ENCODE data around the gene PIP5K1C. TPM values are rescaled to one million over a fixed set of nuclear protein-coding genes. Genes with fewer than 3 reads are reported as not detected.

PIP5K1C gene
- total RNA-seq, 1 donor from 2014 or later: 43.6 TPM

DNA sequence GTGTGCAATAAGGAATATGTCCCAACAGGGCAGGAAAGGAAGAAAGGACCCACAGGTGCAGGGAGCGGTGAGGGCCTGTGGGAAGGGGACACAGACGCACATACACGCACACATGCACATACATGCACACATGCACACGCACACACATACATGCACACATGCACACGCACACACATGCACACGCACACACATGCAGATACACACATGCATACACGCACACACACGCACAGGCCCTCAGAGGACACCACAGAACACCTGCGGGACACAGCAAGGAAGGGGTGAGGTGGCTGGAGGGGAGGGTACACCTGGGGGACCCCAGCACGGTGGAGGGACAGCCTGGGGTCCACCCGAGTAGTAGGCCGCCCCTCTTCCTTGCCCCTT is 12.9 kb downstream of the PIP5K1C start:
- H3K4me1 ChIP-seq: peaks cover 29% of the 10 kb centered on the region
- peak in 1 of 2 donors; percentile 15 for ATAC-seq
- H3K36me3 ChIP-seq: peaks cover 6% of the 10 kb centered on the region
- intact Hi-C loops (cut with DNase I): no loop called here
- no peak for DNase-seq
- H3K27me3 ChIP-seq (ENCODE audit: low read depth): no peaks in the 10 kb centered on the region
- peaks cover 7% of the 10 kb centered on the region for H3K9me3 ChIP-seq
- TF ChIP-seq, protein P1, sequence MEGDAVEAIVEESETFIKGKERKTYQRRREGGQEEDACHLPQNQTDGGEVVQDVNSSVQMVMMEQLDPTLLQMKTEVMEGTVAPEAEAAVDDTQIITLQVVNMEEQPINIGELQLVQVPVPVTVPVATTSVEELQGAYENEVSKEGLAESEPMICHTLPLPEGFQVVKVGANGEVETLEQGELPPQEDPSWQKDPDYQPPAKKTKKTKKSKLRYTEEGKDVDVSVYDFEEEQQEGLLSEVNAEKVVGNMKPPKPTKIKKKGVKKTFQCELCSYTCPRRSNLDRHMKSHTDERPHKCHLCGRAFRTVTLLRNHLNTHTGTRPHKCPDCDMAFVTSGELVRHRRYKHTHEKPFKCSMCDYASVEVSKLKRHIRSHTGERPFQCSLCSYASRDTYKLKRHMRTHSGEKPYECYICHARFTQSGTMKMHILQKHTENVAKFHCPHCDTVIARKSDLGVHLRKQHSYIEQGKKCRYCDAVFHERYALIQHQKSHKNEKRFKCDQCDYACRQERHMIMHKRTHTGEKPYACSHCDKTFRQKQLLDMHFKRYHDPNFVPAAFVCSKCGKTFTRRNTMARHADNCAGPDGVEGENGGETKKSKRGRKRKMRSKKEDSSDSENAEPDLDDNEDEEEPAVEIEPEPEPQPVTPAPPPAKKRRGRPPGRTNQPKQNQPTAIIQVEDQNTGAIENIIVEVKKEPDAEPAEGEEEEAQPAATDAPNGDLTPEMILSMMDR (IDR thresholded peaks at IDR 0.05): no peak
- no peak overlapping the region for H3K27ac ChIP-seq
- H3K4me3 ChIP-seq: peak overlapping the region; percentile 33

DNA sequence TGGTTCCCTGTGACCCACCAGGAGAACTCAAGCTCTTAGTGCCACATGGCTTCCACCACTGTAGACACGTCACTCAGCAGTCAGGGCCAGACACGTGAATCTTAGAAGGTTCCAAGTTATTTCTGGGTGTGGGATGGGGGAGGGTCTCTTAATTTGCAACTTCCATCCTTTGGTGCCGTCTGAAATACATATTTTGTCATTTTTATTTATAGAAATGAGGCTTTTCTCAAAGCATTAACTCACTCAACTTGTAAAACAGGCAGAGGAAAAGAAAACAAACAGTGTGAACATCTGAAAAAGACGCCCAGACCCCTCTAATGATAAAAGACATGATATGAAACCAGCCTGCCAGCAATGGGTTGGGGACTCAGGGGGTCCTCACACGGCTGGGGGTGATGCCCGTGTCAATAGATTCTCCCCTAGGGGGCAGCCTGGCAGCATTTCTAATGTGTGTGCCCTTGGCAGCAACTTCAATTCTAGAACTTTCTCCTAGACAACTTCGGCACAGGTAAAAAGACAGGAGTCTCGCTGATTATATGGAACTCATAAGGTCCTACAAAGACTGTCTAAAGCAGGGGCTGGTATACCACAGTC is 15.4 kb downstream of the PIP5K1C start:
- Histone ChIP-seq H3K27me3 (ENCODE audit: low read depth) (no peaks in the 10 kb centered on the region), H3K27ac (no peak overlapping the region), H3K9me3 (peaks cover 7% of the 10 kb centered on the region), H3K36me3 (peaks cover 6% of the 10 kb centered on the region), H3K4me1 (peaks cover 22% of the 10 kb centered on the region), H3K4me3 (no peak overlapping the region)
- TF ChIP-seq, protein P1 (IDR thresholded peaks at IDR 0.05): no peak
- DNase-seq (no peak), ATAC-seq (no peak)
- intact Hi-C loops (cut with DNase I): no loop called here

DNA sequence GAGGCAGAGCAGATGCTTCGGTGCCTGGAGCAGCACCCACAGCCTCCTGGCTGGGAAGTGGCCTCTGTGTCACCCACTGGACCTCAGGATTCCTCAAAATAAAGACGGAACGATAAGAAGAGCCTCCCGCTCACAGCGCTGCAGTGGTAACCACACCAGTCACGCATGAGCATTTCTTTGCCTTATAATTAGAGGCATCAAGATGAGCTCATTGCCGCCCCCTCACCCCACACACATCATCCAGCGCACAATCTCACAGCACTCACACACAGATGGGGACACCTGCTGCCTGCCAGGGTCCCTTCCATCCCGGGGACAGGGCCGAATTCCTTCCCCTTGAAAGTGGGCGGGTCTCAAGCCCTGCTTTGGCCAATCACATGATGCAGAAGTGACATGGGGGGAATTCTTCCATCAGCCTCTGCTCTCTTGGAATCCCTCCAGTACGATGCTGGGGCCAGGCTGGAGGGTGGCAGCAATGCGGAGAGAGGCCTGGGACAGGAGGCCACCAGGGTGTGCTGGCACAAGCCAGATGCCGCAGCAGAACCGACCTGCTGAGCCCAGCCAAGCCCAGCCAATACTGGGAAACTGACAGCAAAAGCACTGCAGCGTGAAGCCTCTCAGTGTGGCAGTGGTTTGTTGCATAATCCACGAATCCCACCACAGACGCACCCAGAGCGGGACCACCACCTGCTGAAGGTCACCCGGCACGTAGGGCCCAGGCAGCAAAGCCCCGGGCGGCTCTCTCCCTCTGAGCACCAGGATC is 16.0 kb downstream of the PIP5K1C start:
- ATAC-seq (no peak), DNase-seq (no peak)
- H3K9me3 ChIP-seq: peaks cover 7% of the 10 kb centered on the region
- H3K27ac ChIP-seq: no peak overlapping the region
- intact Hi-C loops (cut with DNase I): no loop called here
- peaks cover 12% of the 10 kb centered on the region for H3K36me3 ChIP-seq
- TF ChIP-seq, protein P1 (IDR thresholded peaks at IDR 0.05): no peak
- peaks cover 22% of the 10 kb centered on the region for H3K4me1 ChIP-seq
- no peak overlapping the region for H3K4me3 ChIP-seq
- no peaks in the 10 kb centered on the region for H3K27me3 ChIP-seq (ENCODE audit: low read depth)

DNA sequence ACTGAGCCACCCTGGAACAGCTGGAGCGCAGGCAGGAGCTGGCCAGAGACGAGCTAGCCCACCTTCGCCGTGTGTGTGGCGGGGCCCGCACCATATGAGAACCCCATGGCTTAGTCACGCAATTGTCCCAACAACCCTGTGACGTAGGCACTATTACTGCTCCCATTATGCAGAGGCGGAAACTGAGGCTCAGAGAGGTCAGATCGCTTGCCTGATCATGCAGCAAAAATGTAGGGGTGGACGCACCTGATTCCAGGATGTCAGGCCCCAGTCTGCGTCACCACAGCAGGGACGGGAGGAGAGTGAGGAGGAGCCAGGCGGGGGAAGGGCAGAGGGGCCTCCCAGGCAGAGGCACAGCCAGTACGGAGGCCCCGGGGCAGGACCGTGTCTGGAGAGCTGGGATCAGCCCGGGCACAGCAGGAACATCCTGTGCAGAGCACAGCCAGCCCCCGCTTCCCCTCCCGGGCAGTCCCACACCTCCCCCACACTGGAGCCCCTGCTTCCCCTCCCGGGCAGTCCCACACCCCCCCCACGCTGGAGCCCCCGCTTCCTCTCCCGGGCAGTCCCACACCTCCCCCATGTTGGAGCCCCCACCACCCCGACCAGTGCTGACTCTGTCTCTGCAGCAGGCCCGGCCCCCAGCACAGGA is 16.7 kb downstream of the PIP5K1C start:
- H3K27ac ChIP-seq: no peak overlapping the region

DNA sequence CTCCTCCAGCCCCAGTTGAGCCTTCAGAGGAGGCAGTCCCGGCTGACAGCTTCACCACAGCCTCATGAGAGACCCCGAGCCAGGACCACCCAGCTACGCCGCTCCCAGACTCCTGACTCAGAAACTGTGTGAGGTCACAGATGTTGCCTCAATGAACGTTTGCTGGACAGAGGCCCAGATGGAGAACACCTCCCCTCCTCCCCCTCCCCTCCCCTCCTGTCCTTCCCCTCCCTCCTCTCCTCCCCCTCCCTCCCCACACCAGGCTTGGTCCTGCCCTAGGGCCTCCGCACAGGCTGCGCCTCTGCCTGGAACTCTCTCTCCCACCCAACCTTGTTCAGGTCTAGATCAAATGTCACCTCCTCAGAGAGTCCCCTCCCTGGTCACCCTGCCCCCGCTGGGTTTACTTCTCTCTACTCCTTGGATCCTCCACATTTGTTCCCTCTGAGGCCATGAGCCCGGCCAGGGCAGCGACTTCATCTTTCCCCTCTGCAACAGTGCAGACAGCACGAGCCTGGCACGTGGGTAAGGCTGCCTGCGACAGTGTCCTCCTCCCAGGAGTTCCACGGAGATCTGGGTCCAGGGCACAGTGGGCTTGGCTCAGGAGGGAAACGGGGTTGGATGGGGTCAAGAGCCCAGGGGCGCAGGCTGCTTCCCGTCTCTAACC is 17.4 kb downstream of the PIP5K1C start:
- ATAC-seq (no peak), DNase-seq (peak; percentile 41)
- Histone ChIP-seq H3K27ac (no peak overlapping the region), H3K4me3 (no peak overlapping the region), H3K4me1 (peaks cover 14% of the 10 kb centered on the region), H3K27me3 (ENCODE audit: low read depth) (no peaks in the 10 kb centered on the region), H3K9me3 (peaks cover 7% of the 10 kb centered on the region), H3K36me3 (peaks cover 13% of the 10 kb centered on the region)
- intact Hi-C loops (cut with DNase I): no loop called here
- TF ChIP-seq, protein P1 (IDR thresholded peaks at IDR 0.05): no peak

More for the DNA sequence above, 16.7 kb downstream of the PIP5K1C start:
- Histone ChIP-seq H3K4me1 (peaks cover 20% of the 10 kb centered on the region), H3K36me3 (peaks cover 13% of the 10 kb centered on the region), H3K9me3 (peaks cover 7% of the 10 kb centered on the region), H3K27me3 (ENCODE audit: low read depth) (no peaks in the 10 kb centered on the region), H3K4me3 (no peak overlapping the region)
- TF ChIP-seq, protein P1 (IDR thresholded peaks at IDR 0.05): no peak
- peak; percentile 45 to 46 for ATAC-seq
- intact Hi-C loops (cut with DNase I): no loop called here
- peak; percentile 46 for DNase-seq
